ENCODE measurements around the gene SUN1.

The SUN1 gene

DNA sequence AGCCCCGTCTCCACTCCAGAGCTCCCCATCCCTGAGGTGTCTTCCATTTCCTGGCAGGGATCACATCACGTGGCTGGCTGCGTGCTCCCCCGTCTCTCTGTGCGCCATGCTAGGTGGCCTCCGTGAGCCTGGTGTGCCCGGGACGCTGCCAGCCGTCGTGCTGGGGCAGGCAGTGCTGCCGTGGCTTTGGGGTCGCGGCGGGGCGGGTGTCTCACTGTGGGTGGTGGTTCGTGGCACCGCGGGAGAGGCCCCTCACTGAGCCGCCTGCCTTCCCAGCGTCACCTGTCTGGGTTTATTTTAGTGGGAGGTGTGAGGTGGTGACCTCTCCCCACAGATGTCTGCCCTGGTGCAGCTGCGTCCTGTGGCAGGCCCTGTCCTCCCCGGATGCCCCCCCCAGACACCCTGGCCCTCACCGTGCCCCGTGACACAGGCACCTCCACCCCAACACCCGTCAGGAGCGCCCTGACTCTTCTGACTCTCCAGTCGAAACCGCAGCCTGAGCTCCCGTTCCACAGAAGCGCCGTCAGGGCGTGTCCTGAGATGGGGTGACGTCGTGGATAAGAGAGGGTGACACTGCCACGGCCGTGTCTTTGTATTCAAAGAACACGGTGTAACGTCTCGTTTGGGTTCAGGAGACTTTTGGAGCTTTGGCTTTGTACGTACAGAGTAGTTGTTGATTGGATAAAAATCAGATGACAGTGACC, 62.0 kb downstream of the SUN1 start:
- DNase-seq: no peak

DNA sequence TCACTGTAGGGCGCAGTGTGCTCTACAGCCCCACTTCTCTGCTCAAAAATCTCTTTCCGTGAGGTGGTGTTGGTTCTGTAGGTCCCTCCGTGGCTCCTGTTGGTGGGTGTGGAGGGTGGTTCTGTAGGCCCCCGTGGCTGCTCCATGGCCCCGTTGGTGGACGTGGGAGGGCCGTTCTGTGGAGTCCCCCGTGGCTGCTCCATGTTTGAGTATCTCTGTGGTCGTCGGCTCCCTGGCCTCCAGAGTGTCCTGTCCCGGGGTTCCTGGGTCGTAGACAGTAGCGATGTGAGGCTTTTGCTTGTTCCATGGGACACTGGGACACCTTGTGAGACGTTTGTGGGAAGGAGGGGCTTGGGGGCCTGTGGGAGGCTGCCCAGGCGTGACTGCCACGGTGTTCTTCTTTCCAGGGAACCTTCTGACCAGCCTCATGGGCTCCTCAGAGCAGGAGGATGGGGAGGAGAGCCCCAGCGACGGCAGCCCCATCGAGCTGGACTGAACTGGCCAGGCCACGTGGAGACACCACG, 62.7 kb downstream of the SUN1 start:
- DNase-seq: no peak

DNA sequence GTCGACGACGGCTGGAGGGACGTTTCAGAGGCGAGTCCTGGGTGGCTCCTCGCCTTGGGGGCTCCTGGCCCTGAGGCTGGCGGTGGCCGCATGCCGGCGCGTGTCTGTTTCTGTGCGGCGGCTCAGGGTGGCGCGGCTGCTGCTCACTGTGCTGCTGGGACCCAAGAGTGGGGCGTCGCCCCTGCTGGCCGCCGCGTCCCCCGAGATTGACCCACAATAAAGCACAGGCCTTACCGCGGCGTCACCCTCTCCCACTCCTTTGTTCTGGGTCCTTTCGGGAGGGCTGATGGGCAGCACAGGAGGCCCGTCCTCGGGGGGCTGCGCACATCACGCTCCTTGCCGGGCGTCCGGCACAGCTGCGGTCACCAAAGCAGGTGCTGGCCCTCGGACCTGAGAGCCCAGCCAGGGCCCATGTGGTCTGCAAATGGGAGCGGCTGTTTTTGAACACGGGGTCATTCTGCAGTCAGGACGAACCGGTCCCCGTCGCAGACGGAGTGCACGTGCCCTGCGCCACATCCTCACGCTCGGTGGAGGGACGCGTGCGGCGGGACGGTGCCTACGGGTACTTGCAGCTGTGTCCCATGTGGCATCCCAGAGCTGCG, 63.3 kb downstream of the SUN1 start:
- no peak for DNase-seq

DNA sequence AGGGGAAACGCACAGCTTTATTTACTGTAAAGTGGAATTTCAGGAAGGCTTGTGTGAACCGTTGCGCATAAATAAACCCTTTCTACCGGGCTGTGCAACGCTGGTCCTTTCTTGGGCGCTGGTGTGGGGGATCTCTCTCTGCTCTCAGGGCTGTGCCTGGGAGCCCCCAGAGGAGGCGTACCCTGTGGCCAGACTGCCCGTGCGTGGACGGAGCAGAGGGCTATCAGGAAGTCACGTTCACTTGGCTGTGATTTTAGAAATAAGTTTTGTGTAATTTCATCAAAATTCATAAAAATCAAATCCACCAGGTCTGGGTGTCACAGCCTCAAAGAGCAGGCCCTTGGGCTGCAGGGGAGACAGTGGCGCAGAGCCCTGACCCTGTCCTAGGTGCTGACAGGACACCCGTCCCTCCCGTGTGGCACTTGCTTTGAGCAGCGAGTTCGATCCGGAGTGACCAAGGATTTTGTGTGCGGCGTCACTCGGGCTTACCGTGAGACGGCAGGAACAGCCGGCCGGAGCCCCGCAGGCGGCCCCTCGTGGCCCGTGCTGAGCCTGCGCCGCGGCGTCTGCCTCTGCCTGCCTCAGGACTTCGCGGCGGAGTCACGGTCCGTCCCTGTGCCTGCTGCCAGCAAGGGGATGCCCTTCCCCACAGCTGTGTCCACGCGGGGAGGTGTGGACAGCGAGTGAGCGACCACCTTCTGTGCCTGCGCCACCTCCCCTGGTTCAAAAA, 64.2 kb downstream of the SUN1 start:
- no peak for DNase-seq

DNA sequence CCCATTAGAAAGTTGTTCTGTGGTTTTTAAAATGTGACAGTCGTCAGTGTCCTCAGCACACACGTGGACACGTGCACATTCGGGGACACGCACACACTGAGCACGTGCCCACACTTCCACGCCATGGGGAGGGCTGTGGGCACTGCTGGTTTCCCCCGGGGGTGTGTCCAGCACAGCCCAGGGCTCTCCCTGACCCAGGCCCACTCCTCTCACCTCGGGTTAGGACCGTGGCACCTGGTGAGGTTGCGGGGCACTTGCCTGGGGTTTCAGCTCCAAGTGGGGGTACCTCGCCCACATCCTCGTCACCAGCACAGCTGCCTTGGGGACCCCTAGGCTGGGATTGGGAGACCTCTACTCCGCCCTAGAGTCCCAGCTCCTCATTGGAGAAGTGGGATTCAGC, 64.8 kb downstream of the SUN1 start:
- no peak for DNase-seq

DNA sequence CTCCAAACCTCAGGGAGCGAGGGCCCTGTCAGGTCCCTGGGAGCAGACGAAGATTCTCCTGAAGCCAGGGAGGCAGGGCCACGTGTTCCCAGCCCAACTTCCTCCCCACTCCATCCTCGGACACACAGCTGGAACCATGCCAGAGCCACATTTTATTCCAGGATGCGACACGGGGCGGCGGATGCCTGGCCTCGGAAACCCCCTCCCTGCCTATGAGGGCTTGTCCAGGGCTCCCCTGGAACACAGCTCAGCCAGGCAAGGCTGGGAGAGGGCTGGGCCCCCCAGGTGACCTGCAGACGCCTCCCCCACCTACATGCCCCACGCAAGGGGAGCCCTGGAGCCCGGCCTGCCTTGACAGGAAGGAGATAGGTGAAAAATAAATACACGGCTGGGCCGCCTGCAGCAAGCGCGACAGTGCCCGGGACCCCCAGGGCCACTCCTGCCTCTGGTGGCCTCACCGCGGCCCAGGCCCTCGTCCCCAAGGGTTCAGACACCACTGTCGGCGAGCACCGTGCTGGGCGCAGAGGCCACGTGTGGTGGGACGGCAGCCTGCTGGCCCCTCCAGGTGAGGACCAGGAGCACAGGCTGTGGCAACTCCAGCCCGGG, 65.6 kb downstream of the SUN1 start:
- no peak for DNase-seq

DNA sequence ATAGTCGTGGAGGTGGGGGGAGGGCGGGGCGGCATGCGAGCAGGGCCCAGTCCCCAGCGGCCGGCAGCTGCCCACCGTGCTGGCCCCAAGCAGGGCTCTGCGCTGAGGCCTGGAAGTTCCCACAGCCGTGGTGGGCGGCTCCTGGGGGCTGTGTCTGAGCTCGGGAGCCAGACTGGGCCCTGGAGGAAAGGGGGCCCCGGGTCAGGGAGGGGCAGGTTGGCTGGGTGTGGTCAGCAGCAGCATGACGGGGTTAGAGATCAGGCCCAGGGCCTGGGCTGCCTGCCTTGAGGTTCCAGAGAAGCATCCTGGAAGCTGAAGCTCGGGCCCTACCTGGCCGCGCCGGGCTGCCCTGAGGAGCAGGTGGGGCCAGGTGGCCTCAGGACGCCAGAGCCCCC, 66.2 kb downstream of the SUN1 start:
- DNase-seq: no peak

DNA sequence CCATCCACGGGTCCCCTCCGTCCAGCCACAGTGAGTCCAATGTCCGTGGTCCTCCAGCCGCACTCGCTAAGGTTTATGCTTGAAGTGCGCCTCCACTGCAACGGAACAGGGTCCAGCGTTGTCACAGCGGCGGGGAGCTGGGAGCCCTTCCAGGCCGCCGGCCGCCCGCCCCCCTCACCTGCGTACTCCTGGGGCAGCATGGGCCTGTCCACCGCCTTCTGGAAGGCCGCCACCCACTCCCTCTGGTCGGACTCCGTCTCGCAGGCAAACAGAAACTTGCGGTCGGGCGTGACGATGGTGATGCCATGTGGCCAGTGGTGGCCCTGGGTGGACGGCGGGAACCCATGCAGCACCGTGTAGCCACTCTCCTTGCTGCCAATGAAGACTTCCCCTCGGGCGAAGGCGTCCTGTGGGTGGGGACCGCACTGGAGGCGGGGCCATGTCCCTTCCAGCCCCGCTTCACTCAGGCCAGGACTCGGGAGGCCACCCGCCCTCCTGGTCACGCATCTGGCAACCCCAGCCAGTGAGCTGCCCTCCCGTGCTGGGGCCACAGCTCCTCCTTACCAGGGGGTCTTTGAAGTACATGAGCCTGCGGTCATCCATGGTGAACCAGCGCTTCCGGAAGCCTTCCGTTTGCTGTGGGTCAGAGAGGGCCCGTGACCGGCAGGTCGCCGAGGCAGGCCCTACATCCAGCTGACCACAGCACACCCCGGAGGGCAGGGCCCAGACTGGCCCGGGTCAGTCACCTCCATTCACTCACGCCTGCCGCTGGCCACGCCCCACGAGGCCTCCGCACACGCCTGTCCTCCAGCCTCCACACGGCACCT, 66.8 kb downstream of the SUN1 start:
- no peak for DNase-seq

DNA sequence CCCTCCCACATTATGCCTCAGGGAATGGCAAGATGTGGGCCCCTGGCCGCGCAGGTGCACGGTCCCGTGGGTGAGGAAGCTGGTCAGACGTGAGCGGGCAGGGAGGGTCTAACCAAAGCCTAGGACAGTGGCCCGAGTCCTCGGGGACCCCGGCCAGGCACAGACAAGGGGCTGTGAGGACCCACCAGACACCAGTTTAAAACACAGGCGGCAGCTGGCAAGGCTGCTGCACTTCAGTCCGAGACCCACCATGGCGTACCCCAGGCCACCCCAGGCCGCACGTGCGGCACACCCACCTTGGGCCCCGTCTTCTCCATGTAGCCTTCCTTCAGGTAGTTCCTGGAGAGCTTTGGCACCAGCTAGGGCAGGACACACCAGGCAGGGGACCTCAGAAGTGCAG, 67.5 kb downstream of the SUN1 start:
- DNase-seq: no peak

DNA sequence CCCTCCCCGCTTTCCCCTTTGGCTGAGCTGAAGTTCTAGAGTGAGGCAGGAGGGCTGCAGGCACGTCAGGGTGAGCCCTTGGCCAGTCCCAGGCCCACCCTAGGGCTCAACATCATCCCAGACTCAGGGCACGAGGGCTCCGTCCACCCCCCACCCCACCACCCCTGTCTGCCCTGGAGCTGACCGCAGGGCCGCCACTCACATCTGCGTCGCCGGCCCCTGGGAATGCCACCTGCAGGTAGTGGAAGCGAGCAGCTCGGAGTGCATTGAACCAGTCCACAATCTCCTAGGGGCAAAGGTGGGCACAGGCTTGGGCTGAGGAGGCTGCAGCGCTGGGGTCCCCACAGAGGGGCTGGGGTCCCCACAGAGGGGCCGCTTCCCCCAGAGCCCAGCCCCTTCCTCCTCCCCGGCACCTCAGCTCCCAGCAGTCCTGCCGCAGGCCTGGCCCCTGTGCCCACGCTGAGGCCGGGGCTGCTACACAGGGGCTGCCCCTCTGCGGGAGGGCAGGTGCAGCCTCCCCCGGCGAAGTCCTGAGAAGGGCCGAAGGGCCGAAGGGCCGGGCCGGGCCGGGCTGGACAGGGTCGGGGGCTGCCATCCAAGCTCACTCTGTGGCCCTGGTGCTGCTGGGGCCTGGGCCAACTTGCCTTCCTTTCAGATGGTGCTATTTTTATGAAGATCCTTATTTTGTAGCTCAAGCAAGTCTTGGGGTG, 68.2 kb downstream of the SUN1 start:
- no peak for DNase-seq

DNA sequence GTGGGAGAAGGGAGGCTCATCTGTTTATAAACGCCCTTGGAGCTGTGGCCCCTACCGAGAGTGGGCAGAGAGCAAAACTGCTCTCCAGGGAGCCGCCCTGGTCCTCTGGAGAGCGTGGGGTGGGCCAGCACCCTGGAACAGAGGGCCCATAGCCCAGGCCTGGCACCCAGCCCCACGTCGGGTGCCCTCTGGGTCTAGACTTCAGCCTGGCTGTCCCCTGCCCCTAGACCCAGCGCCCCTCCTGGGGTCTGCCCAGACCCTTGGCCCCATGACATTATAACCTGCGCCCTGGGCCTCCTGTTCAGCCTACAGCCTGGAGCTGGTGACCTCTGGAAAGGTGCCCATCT, 68.7 kb downstream of the SUN1 start:
- DNase-seq: no peak

DNA sequence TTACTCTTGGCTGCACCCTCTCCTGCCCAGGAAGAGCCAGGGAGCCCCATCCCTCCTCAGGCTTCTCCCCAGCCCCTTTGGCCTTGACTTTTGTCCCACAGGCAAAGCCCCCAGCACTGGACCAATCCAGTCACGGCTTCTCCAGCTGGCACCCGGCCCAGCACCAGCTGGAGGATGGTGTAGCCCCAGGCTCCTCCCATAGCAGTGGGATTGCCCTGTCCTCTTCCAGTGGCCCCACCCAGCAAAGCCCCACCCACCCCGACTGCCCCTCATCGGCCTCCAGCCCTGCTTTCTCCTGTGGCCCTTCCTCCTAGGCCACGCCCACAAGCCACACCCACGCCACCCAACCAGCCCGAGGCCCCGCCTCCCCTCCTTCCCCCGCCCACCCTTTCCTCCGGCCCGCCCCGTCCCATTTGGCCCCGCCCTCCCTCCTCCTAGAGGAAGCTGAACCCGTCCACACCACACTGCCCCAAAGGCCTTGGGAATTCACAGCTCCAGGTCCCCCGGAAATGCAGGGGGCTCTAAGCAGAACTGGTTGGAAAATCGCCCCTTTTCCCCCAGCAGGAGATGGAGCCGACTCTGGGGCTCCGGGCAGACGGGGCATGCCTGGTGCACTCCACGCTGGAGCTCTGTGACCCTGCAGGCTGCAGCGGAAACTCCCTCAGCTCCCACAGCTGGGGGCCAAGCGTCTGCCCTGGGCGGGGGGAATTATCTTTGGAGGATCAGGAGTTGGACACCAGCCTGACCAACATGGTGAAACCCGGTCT, 69.3 kb downstream of the SUN1 start:
- peak; percentile 91 for DNase-seq

DNA sequence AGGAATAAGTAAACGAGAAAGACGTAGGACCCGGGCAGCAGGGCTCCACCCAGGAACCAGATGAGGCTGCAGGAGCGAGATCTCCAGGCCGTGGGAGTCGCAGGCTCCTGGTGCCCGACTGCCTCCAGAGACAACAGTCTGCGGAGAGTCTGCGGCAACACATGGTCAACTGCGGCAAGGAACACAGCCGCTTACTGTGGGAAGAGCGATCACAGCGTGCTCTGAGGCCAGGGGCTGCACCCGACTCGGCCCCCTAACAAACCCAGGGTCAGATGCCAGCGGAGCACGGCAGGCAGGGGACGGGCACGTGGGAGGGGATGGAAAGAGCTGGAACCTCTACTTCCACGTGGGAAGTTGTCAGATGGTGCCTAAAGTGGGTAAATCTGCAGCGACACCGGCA, 70.7 kb downstream of the SUN1 start:
- DNase-seq: no peak

DNA sequence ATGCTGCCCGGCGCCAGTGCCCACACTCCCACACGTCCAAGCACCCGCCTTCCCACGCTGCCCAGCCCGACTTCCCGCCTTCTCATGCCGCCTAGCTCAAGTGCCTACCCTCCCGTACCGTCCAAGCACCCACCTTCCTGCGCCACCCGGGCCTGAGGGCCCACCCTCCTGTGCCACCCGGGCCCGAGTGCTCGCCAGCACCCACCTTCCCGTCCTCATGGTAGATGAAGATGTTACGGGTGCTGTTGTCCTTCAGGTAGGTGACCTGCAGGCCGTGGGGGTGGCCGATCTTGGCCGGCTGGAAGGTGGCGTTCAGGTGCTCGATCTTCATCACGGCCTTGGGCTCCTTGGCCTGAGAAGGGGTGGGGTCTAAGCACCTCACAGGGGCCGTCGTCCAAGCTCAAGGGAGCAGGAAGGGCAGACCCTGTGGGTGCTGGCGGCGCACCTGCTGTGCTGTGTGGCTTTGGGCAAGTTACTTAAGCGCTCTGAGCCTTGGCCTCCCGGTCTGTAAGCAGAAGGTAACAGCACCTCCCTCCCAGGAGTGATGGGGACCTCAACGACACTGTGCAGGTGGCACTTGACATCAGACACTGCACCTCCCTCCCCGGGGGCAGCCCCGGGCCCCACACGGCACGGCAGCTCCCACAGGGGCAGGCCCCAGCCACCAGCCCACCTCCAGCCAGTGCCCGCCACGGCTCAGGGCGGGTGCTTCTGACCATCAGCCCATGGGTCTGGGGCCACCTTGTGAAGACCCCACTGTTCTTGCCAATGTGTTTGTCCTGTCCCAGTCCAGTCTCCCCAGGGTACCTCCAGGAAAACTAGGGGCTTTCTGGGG, 71.9 kb downstream of the SUN1 start:
- DNase-seq: no peak

DNA sequence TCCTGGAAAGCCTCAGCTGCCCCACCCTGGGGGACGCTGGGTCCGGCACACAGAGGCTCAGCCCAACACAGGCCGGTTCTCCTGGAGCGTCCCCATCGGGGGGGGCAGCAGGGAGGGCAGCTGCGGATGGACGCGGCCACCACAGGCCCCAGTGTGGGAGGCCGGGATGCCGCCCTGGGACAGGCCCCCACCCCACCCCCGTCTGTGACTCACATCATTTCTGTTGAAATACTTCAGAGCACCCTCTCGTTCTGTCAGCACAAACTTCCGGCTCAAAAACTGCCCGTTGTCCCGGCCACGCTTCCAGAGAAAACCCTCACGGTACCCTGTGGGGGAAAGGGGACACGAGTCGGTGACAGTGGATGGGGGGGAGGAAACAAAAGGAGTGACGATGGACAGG, 72.6 kb downstream of the SUN1 start:
- DNase-seq: no peak

DNA sequence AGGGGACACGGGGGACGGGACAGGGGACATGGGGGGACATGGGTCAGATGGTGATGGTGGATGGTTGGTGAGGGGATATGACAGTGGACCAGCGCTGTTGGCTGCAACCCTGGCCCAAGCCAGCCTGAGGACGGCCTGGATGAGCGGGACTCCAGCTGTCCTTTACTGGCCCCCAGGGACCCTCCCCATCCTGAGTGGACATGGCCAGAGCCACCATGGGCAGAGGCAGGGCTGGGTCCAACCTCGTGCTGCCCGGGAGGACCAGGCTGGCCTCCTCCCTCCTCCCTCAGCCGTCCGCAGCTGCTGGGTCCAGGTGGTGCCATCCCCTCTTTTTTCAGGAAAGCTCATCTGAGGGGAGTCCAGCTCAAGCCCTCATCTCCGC, 74.5 kb downstream of the SUN1 start:
- DNase-seq: no peak

DNA sequence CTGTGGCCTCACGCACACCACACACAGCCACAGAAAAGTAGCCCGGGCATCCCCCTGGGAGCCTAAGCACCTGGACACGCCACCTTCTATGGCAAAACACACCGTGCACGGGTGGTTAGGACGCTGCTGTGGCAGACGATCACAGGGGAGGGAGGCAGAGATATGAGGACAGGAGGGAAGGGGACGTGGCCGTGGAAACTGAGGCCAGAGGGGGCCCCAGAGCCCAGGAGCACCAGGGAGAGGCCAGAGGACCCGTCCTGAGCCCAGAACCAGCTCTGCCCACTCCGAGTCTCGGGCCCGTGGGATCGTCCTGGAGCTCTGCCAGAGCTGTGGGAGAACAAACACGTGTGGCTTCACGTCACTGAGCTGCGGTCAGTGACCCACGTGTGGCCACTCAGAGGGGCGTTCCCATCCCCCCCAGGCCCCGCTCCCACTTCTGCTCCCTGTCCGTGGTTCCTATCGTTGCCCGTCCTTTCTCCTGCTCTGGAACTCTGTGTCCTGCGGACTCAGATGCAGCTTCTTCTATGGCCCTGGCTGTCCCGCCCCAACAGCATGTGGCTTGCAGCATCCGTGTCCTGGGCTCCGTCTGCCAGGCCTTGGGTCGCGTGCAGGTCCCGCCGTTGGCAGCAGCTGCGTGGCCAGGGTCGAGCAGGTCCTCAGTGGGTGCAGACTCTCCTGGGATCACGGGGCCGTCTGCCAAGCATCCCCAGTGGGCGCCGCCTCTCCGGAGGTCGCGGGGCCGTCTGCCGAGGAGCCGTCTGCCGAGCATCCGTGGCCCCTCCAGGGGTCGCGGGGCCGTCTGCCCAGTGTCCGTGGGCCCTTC, 75.1 kb downstream of the SUN1 start:
- no peak for DNase-seq

DNA sequence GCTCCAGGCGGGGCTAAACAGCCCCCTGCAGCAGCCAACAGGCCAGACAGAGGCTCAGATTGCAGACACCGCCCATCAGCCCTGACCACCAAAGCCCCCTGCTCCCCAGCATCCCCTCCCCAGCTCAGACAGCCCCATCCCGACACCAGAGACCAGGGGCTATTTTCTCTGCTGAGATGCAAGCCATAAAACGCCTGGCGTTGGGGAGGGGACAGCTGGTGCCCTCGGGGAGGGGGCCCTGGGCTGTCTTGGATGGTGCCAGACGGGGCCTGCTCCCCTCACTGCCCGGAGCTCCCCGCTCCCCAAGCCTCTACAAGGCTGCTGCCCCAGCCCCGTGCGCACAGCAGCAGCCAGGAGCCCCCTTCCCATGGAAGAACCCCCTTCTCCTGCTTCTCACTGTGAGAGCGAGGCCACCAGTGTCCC, 75.9 kb downstream of the SUN1 start:
- DNase-seq: no peak

DNA sequence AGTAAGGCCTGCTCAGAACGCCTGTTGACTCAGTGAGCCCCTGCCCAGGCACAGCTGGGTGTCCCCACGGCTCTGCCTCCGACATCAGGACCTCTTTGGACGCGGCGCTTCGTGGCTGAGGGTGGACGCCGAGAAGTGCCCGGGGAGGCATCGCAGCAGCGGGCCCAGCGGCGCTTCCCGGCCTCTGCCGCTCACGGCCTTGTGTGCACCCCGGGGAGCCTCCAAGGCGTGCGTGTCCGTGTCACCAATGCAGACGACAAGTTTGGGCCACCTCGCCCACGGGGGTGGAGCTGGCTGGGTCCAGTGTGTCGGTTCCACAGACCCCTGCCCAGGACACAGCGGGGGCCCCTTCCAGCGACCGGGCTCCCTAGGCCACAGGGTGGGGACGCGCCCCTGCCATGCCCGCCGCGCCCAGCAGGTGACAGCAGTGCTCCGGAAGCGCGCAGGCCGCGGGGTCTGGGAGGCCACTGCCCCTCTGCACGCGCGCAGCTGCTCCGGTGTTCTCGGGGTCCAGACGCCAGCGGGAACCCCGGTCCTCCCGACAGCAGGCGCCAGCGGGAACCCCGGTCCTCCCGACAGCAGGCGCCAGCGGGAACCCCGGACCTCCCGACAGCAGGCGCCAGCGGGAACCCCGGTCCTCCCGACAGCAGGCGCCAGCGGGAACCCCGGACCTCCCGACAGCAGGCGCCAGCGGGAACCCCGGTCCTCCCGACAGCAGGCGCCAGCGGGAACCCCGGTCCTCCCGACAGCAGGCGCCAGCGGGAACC, 76.5 kb downstream of the SUN1 start:
- peak; percentile 40 for DNase-seq
